ENCODE results near the gene KDELR1. TPM values are rescaled to one million over a fixed set of nuclear protein-coding genes. Genes with fewer than 3 reads are reported as not detected.

Gene KDELR1
- total and polyA plus RNA-seq, 9 of the 15 experiments (the other 6 are each of a cell fraction or from before 2014, with no cell fraction given), result 6.1 to 165 (median 58.5) TPM

DNA sequence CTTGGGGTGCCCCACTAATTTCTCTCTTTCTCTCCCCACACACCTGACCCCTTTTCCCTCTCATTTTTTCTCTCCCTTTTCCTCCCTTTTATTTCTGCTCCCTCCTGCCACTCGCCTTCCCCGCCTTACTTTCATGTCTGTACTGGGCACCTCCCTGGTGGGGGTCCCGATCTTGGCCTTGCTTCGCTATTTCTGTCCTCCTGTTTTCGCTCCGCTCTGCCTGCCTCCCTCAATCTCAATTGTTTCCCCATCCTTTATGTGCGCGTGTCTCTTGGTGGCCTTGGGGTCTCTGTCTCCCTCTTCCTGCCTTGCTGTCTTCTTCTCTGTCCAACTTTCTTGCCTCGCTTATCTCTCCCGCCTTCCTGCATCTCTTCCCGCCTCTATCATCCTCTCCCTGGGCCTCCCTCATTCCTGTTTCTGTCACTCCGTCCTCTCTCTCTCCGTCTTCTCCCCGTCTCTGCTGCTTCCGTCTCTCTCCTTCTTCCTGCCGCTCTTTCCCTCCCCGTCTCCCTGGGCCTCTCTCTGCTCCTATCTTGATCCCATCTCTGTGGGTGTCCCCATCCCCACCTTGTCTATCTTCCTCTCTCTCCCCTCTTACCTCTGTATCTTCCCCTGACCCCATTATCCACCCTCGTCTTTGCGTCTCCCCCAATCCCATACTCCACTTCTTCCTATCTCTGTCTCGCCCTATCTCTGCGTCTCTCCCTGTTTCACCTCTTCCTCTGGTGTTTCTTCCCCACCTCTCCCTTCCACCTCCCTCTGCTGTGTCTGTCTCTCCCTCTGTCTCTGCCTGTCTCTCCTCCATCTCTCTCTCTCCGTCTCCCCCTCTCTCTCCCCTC lies 6.1 kb upstream of the KDELR1 start:
- intact Hi-C loops (cut with micrococcal nuclease) (loop anchor here (2.0 to 10.0 kb wide), 5 partner anchors 21 to 97 kb away; partner anchors contain the start of genes CYTH2, EMP3 and SYNGR4), in situ Hi-C loops (cut with MboI) (no loop called here)
- FAIRE-seq (peak; percentile 80), DNase-seq (ENCODE audit: extremely low read depth in 1 of 4, low spot score in 3 of 4) (peak in 1 of 4 experiments; percentile 48), ATAC-seq (no peak)
- no peaks in the 10 kb centered on the region for H3K9me3 ChIP-seq (replicated peaks; ENCODE audit: control insufficient read depth, insufficient read depth, low read depth, low read length)
- H3K9me1 ChIP-seq (ENCODE audit: control insufficient read depth, insufficient read depth, low read length), result no peaks in the 10 kb centered on the region
- peak overlapping the region; percentile 80 to 96 for H3K9ac ChIP-seq (ENCODE audit: insufficient read depth in 1 of 2, low read depth in 2 of 2, low read length in 2 of 2)
- peaks cover 39 to 79% of the 10 kb centered on the region in 2 experiments for H3K4me1 ChIP-seq (replicated peaks in 1 of 2; ENCODE audit: control insufficient read depth in 2 of 2, insufficient read depth in 2 of 2, low read length in 2 of 2)
- TSS peak; percentile 86 for BruUV-seq (replicated peaks)
- ChIA-PET CTCF (ENCODE audit: low intra/inter-chr PET ratio) (no interaction called here), POLR2A (no interaction called here)
- peak overlapping the region; percentile 97 for H3K4me2 ChIP-seq (ENCODE audit: insufficient read depth, low read length)
- H3K79me2 ChIP-seq (ENCODE audit: control insufficient read depth, insufficient read depth, low read length), result peaks cover 41% of the 10 kb centered on the region
- H2AFZ ChIP-seq (ENCODE audit: low read depth, low read length), result peak overlapping the region; percentile 77
- 13% methylated on average over 22 of the region's 22 CpGs for WGBS (ENCODE audit: insufficient coverage, low coverage, missing lambda C conversion rate)
- peak overlapping the region; percentile 84 for H3K27ac ChIP-seq (ENCODE audit: extremely low read depth, low read depth, low read length)
- H3K27me3 ChIP-seq (ENCODE audit: control insufficient read depth in 2 of 2, insufficient read depth in 2 of 2, low read length in 2 of 2), result no peaks in the 10 kb centered on the region
- H3K36me3 ChIP-seq (ENCODE audit: control insufficient read depth, insufficient read depth, low read length), result peaks cover 4% of the 10 kb centered on the region; the same call in 2 of the 3 replicates
- H3K4me3 ChIP-seq, result peak overlapping the region; percentile 75
- peaks cover 10% of the 10 kb centered on the region for H4K20me1 ChIP-seq (replicated peaks; ENCODE audit: control insufficient read depth, insufficient read depth, low read length)
- TF ChIP-seq, protein P1, sequence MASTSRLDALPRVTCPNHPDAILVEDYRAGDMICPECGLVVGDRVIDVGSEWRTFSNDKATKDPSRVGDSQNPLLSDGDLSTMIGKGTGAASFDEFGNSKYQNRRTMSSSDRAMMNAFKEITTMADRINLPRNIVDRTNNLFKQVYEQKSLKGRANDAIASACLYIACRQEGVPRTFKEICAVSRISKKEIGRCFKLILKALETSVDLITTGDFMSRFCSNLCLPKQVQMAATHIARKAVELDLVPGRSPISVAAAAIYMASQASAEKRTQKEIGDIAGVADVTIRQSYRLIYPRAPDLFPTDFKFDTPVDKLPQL (IDR thresholded peaks at IDR 0.05; ENCODE audit: extremely low read depth, insufficient read length), result no peak
- TF ChIP-seq SPI1 (IDR thresholded peaks at IDR 0.05; ENCODE audit: borderline replicate concordance, low read depth, low read length) (no peak), RBM14 (IDR thresholded peaks at IDR 0.05; ENCODE audit: borderline replicate concordance, insufficient read depth, low read depth, low read length) (no peak), YBX1 (IDR thresholded peaks at IDR 0.05) (0 out of 2 replicates have a peak, but pooled peaks have one; percentile 76), ARHGAP35 (IDR thresholded peaks at IDR 0.05; ENCODE audit: partially characterized antibody) (peak; percentile 76), EWSR1 (IDR thresholded peaks at IDR 0.05; ENCODE audit: borderline replicate concordance, low read depth, partially characterized antibody) (no peak), SMAD2 (IDR thresholded peaks at IDR 0.05; ENCODE audit: low read depth, low read length) (no peak), ZNF384 (IDR thresholded peaks at IDR 0.05; ENCODE audit: low read depth, low read length) (no peak), SLC30A9 (CRISPR knock-in tag; IDR thresholded peaks at IDR 0.05) (no peak), WHSC1 (IDR thresholded peaks at IDR 0.05; ENCODE audit: low read length) (no peak), HDAC8 (tag; IDR thresholded peaks at IDR 0.05) (no peak), IRF2 (CRISPR knock-in tag; IDR thresholded peaks at IDR 0.05) (no peak)
- TF ChIP-seq, protein P2, sequence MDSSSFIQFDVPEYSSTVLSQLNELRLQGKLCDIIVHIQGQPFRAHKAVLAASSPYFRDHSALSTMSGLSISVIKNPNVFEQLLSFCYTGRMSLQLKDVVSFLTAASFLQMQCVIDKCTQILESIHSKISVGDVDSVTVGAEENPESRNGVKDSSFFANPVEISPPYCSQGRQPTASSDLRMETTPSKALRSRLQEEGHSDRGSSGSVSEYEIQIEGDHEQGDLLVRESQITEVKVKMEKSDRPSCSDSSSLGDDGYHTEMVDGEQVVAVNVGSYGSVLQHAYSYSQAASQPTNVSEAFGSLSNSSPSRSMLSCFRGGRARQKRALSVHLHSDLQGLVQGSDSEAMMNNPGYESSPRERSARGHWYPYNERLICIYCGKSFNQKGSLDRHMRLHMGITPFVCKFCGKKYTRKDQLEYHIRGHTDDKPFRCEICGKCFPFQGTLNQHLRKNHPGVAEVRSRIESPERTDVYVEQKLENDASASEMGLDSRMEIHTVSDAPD (CRISPR knock-in tag; IDR thresholded peaks at IDR 0.05), result no peak
- TF ChIP-seq, protein P3, sequence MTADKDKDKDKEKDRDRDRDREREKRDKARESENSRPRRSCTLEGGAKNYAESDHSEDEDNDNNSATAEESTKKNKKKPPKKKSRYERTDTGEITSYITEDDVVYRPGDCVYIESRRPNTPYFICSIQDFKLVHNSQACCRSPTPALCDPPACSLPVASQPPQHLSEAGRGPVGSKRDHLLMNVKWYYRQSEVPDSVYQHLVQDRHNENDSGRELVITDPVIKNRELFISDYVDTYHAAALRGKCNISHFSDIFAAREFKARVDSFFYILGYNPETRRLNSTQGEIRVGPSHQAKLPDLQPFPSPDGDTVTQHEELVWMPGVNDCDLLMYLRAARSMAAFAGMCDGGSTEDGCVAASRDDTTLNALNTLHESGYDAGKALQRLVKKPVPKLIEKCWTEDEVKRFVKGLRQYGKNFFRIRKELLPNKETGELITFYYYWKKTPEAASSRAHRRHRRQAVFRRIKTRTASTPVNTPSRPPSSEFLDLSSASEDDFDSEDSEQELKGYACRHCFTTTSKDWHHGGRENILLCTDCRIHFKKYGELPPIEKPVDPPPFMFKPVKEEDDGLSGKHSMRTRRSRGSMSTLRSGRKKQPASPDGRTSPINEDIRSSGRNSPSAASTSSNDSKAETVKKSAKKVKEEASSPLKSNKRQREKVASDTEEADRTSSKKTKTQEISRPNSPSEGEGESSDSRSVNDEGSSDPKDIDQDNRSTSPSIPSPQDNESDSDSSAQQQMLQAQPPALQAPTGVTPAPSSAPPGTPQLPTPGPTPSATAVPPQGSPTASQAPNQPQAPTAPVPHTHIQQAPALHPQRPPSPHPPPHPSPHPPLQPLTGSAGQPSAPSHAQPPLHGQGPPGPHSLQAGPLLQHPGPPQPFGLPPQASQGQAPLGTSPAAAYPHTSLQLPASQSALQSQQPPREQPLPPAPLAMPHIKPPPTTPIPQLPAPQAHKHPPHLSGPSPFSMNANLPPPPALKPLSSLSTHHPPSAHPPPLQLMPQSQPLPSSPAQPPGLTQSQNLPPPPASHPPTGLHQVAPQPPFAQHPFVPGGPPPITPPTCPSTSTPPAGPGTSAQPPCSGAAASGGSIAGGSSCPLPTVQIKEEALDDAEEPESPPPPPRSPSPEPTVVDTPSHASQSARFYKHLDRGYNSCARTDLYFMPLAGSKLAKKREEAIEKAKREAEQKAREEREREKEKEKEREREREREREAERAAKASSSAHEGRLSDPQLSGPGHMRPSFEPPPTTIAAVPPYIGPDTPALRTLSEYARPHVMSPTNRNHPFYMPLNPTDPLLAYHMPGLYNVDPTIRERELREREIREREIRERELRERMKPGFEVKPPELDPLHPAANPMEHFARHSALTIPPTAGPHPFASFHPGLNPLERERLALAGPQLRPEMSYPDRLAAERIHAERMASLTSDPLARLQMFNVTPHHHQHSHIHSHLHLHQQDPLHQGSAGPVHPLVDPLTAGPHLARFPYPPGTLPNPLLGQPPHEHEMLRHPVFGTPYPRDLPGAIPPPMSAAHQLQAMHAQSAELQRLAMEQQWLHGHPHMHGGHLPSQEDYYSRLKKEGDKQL (CRISPR knock-in tag; IDR thresholded peaks at IDR 0.05; ENCODE audit: borderline replicate concordance), result no peak

Measured in K562 (cell line).